ENCODE results near the gene MPV17.

DNA sequence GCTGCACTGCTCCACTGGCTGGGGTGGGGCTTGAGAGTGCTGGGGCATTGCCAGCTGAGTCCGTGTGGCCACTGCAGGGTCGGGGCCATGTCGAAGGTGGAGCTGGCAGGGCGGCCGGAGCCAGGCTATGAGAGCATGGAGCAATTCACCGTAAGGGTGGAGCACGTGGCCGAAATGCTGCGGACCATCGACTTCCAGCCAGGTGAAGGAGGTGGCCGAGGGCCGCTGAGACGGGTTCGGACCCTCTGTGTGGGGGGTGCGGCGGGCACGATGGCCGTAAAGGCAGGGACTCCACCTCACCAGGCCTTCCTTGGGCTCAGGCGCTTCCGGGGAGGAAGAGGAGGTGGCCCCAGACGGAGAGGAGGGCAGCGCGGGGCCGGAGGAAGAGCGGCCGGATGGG is 16.8 kb downstream of the MPV17 start:
- TF ChIP-seq, protein P1, sequence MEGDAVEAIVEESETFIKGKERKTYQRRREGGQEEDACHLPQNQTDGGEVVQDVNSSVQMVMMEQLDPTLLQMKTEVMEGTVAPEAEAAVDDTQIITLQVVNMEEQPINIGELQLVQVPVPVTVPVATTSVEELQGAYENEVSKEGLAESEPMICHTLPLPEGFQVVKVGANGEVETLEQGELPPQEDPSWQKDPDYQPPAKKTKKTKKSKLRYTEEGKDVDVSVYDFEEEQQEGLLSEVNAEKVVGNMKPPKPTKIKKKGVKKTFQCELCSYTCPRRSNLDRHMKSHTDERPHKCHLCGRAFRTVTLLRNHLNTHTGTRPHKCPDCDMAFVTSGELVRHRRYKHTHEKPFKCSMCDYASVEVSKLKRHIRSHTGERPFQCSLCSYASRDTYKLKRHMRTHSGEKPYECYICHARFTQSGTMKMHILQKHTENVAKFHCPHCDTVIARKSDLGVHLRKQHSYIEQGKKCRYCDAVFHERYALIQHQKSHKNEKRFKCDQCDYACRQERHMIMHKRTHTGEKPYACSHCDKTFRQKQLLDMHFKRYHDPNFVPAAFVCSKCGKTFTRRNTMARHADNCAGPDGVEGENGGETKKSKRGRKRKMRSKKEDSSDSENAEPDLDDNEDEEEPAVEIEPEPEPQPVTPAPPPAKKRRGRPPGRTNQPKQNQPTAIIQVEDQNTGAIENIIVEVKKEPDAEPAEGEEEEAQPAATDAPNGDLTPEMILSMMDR (IDR thresholded peaks at IDR 0.05; ENCODE audit: low read depth, low read length, poor library complexity, severe bottlenecking), result no peak
- no peak for TF ChIP-seq EZH2phosphoT487 (IDR thresholded peaks at IDR 0.05; ENCODE audit: borderline replicate concordance, low read length)
